Kidney (tissue), 14 donors: ENCODE data around the gene INPP5A. TPM values are rescaled to one million over a fixed set of nuclear protein-coding genes. Genes with fewer than 3 reads are reported as not detected.

Source experiments
- DNase-seq, 5 donors: peaks; one replicate each; pipeline ENCODE4 v3.0.0-alpha.2; 2013 to 2020
- FAIRE-seq: peaks from 2 replicates; lab custom pipeline; 2012; peaks lifted over from hg19 to GRCh38; lab: Jason Lieb, UNC
- H3K27ac ChIP-seq, 2 donors: one replicate each; pipeline ENCODE4 v1.7.0; 2013; ENCODE audit warnings: low read depth in 2 of 2, low read length in 2 of 2, inconsistent platforms in 1 of 2
- H3K27me3 ChIP-seq: one replicate; pipeline ENCODE4 v1.7.1; 2013; ENCODE audit warnings: low read length, inconsistent platforms; ENCODE audit not compliant: control insufficient read depth, insufficient read depth
- H3K36me3 ChIP-seq, 3 donors: one replicate each; pipeline versions ENCODE4 v1.7.0 to v1.7.1; 2013; ENCODE audit warnings: low read length in 3 of 3, control low read depth in 1 of 3, inconsistent platforms in 1 of 3; ENCODE audit not compliant: insufficient read depth in 3 of 3, control insufficient read depth in 2 of 3
- H3K4me1 ChIP-seq, 3 donors: one replicate each; pipeline versions ENCODE4 v1.7.0 to v1.7.1; 2013; ENCODE audit warnings: low read length in 3 of 3, inconsistent platforms in 1 of 3, low read depth in 1 of 3; ENCODE audit not compliant: control insufficient read depth in 2 of 3, insufficient read depth in 2 of 3
- H3K4me3 ChIP-seq, 3 donors: one replicate each; pipeline versions ENCODE4 v1.7.0 to v1.8.1; 2013; ENCODE audit warnings: low read length in 3 of 3, control low read depth in 1 of 3, inconsistent platforms in 1 of 3
- H3K9ac ChIP-seq, 3 donors: one replicate each; pipeline versions ENCODE4 v1.7.0 to v1.7.1; 2013; ENCODE audit warnings: low read length in 3 of 3, control low read depth in 1 of 3, inconsistent platforms in 1 of 3
- H3K9me3 ChIP-seq, 3 donors: one replicate each; pipeline versions ENCODE4 v1.7.0 to v1.7.1; 2013; ENCODE audit warnings: low read length in 3 of 3, control low read depth in 1 of 3, inconsistent platforms in 1 of 3; ENCODE audit not compliant: control insufficient read depth in 2 of 3, insufficient read depth in 1 of 3
- intact Hi-C: fragments of 100-400 bp; cut with DNase I; formaldehyde crosslinking; loops from one replicate; pipeline ENCODE4 v1.11.1; 2022
- polyA plus RNA-seq: library from polyadenylated mRNA; stranded (reverse); fragments of 350-450 nt; fragmentation: Illumina TruSeq; extraction: RNeasy Lipid Tissue Mini Kit (QIAGEN cat#74804); gene quantifications from one replicate; pipeline ENCODE4 v1.2.3, GENCODE V29; 2014; ENCODE audit warnings: low read depth, low replicate concordance; ENCODE audit not compliant: insufficient read depth
- total RNA-seq: library from RNA; stranded (reverse); fragmentation: NEBNext Ultra II Directional; extraction: Animal tissue kit (Norgen Biotek cat#: 25700); gene quantifications from one replicate; pipeline ENCODE4 v1.2.1, GENCODE V29; 2021
- TF ChIP-seq, protein P1 (sequence below): IDR thresholded peaks from 3 replicates; pipeline ENCODE4 v1.5.1; 2012; ENCODE audit warnings: mild to moderate bottlenecking, moderate library complexity, borderline replicate concordance; ENCODE audit not compliant: insufficient read depth; ENCODE audit errors: extremely low read depth
- donor health status: control.
- donor health status: control.
- donor health status: control.
- donor health status: control.
- donor health status: control.
- donor health status: DM: yes; HTN: yes; CAD: no.
- donor health status: Normal renal cell carcinoma (clear cell type).

Gene INPP5A
- total and polyA plus RNA-seq, 2 donors from 2014 or later, result 20.8 to 40.3 TPM

DNA sequence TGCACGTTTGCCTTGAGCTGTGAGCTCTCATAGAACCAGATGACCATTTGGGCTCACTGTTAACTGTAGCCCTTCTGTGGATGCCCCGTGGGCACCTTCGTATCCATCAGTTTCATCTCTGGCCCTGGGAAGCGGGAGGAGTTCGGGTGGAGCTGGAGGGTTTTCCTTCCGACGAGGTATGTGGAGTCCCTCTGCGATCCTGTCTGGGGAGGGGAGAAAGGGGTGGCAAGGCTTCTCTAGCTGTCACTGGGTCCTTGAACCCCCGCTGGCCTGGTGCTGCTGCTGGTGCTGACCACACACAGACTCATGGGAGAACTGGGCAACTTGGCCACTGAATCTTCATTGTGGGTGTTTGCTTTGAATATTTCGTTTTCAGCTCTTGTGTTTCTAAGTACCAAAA lies 32.7 kb downstream of the INPP5A start:
- H3K4me1 ChIP-seq, result peaks cover 0 to 21% (median 11%) of the 10 kb centered on the region in 3 donors
- FAIRE-seq (no peak), DNase-seq (no peak)
- no peak overlapping the region for H3K27ac ChIP-seq
- TF ChIP-seq, protein P1, sequence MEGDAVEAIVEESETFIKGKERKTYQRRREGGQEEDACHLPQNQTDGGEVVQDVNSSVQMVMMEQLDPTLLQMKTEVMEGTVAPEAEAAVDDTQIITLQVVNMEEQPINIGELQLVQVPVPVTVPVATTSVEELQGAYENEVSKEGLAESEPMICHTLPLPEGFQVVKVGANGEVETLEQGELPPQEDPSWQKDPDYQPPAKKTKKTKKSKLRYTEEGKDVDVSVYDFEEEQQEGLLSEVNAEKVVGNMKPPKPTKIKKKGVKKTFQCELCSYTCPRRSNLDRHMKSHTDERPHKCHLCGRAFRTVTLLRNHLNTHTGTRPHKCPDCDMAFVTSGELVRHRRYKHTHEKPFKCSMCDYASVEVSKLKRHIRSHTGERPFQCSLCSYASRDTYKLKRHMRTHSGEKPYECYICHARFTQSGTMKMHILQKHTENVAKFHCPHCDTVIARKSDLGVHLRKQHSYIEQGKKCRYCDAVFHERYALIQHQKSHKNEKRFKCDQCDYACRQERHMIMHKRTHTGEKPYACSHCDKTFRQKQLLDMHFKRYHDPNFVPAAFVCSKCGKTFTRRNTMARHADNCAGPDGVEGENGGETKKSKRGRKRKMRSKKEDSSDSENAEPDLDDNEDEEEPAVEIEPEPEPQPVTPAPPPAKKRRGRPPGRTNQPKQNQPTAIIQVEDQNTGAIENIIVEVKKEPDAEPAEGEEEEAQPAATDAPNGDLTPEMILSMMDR, result no peak
- no peak overlapping the region for H3K9ac ChIP-seq
- intact Hi-C loops, result no loop called here
- H3K27me3 ChIP-seq, result no peaks in the 10 kb centered on the region
- H3K36me3 ChIP-seq, result no peaks in the 10 kb centered on the region
- H3K9me3 ChIP-seq, result peaks cover 0 to 2% (median 0%) of the 10 kb centered on the region in 3 donors
- no peak overlapping the region for H3K4me3 ChIP-seq

DNA sequence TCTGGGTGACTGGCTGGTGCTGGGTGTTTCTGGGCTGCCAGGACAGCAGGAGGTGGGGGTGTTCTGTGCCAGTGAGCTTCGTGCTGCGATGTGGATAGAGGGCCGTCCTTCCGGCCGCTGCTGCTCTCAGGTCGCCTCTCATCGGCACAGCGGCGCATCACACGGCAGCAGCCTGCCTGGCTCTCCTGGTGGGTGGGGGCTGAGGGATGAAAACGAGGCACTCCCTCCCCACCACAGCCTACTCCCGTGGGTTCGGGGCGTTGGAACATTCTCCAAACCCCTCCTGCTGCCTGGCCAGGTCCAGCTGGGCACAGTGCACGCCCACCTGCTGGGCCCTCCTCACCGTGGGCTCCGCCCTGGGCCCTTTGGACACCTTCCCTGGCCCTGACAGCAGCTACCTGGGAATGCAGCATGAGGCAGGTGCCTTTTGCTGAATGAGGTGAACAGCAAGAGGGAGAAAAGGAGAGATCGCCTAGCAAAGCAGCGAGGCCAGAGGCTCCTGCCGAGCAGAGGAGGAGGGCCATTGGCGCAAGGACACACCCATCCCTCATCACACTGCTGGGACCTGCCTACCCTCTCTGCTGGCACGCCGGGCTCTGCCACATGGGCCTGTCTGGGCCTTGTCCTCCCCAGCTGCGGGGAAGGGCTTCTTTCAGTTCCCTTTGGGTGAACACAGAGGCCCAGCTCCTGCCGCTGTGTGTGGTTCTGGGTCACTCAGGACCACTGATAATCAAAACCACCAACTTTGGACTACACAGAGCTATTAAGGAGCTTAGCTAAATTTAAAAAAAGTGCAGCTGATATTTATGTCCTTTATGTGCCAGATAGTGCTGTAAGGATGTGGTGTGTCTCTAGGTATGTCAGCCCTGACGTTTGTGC lies 33.4 kb downstream of the INPP5A start:
- no peak overlapping the region for H3K4me3 ChIP-seq
- no peaks in the 10 kb centered on the region for H3K27me3 ChIP-seq
- H3K36me3 ChIP-seq, result no peaks in the 10 kb centered on the region
- H3K9ac ChIP-seq, result no peak overlapping the region
- H3K4me1 ChIP-seq, result peaks cover 0 to 29% (median 15%) of the 10 kb centered on the region in 3 donors
- FAIRE-seq (no peak), DNase-seq (peak in 1 of 5 donors; percentile 43)
- TF ChIP-seq, protein P1, result no peak
- H3K9me3 ChIP-seq, result no peaks in the 10 kb centered on the region
- intact Hi-C loops, result no loop called here
- H3K27ac ChIP-seq, result no peak overlapping the region

DNA sequence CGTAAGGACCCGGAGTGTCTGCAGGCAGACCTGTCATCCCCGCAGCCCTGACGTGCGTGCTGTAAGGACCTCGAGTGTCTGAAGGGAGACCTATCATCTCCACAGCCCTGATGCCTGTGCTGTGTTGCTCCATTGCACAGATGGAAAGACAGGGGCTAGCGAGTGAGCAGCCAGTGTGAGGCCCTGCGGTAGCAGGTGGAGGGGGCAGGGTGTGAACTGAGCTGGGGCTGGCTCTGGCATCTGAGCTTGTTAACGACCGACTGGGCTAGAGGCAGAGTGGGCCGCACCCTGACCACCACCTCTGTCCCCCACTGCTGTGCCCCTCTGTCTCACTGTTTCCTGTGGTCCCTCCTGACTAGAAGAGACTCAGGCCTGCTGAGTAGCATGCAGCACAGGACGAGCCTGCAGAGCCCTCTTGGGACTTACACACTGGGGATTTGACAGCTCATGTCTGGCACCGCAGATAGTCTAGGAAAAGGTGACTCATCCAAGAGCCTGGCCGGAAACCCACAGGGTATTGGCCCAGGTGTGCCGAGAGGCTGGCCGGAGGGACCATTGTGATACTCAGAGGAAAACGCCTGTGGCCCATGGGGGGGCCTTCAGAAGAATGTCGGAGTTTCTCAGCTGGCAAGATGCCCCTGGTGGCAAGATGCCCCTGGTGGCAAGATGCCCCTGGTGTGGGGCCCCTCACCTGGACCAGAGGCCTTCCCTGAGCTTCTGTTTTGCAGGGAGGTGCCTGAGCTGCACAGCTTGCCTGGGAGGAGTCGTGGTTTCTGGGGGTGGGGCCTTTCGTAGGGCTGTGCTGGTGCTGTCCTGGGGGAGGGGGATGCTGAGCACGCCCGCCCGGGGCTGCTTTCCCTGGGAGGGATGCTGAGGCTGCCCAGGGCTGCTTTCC lies 34.3 kb downstream of the INPP5A start:
- peak in 1 of 5 donors; percentile 61 for DNase-seq
- Histone ChIP-seq H3K36me3 (no peaks in the 10 kb centered on the region), H3K27ac (no peak overlapping the region), H3K4me1 (peaks cover 0 to 32% (median 15%) of the 10 kb centered on the region in 3 donors), H3K27me3 (no peaks in the 10 kb centered on the region), H3K9ac (no peak overlapping the region), H3K4me3 (no peak overlapping the region), H3K9me3 (no peaks in the 10 kb centered on the region)
- TF ChIP-seq, protein P1, result no peak
- intact Hi-C loops, result no loop called here
- FAIRE-seq, result no peak
